DOHH2 (cell line): ENCODE measurements around the gene NELFCD.

Source experiments
- H3F3A ChIP-seq: fragments of 200-600 bp; sonication (generic), shearing (Covaris generic); 2 replicates; pipeline ENCODE4 v1.6.0; 2016; ENCODE audit warnings: antibody characterized with exemption, mild to moderate bottlenecking; ENCODE audit not compliant: control insufficient read depth, insufficient read depth
- H3K27ac ChIP-seq: fragments of 200-600 bp; sonication (generic); 2 replicates; pipeline ENCODE4 v1.5.1; 2014; ENCODE audit warnings: low read depth, mild to moderate bottlenecking, low read length, moderate library complexity
- H3K27me3 ChIP-seq: fragments of 200-600 bp; sonication (generic); 2 replicates; pipeline ENCODE4 v1.6.1; 2014; ENCODE audit warnings: mild to moderate bottlenecking, low read length, mixed read lengths; ENCODE audit not compliant: control insufficient read depth
- H3K36me3 ChIP-seq: fragments of 200-600 bp; sonication (generic); 2 replicates; pipeline ENCODE4 v1.6.1; 2014; ENCODE audit warnings: mild to moderate bottlenecking, low read length, moderate library complexity, mixed read lengths; ENCODE audit not compliant: control insufficient read depth
- H3K4me1 ChIP-seq: fragments of 200-600 bp; sonication (generic); 2 replicates; pipeline ENCODE4 v1.6.1; 2014; ENCODE audit warnings: mild to moderate bottlenecking, low read length, mixed read lengths; ENCODE audit not compliant: control insufficient read depth
- H3K4me2 ChIP-seq: fragments of 200-600 bp; sonication (generic); 2 replicates; pipeline ENCODE4 v1.6.0; 2014; ENCODE audit warnings: mild to moderate bottlenecking, low read length, moderate library complexity
- H3K4me3 ChIP-seq: fragments of 200-600 bp; sonication (generic); 2 replicates; pipeline ENCODE4 v1.5.1; 2014; ENCODE audit warnings: mild to moderate bottlenecking, low read length, mixed read lengths
- H3K79me2 ChIP-seq: fragments of 200-600 bp; sonication (generic); 2 replicates; pipeline ENCODE4 v1.6.1; 2014; ENCODE audit warnings: mild to moderate bottlenecking, low read length, mixed read lengths; ENCODE audit not compliant: control insufficient read depth
- H3K9me2 ChIP-seq: fragments of 200-600 bp; sonication (generic); replicated peaks from 2 replicates; pipeline ENCODE4 v1.6.1; 2014; ENCODE audit warnings: mild to moderate bottlenecking, low read length, mixed read lengths; ENCODE audit not compliant: control insufficient read depth
- H3K9me3 ChIP-seq: fragments of 200-600 bp; sonication (generic); 2 replicates; pipeline ENCODE4 v1.6.1; 2014; ENCODE audit warnings: antibody characterized with exemption, low read length, mixed read lengths; ENCODE audit not compliant: control insufficient read depth, insufficient read depth
- H4K20me1 ChIP-seq: fragments of 200-600 bp; sonication (generic); 2 replicates; pipeline ENCODE4 v1.6.0; 2014; ENCODE audit warnings: low read depth, mild to moderate bottlenecking, antibody characterized with exemption, low read length, moderate library complexity; ENCODE audit not compliant: control insufficient read depth, insufficient read depth
- EZH2phosphoT487 ChIP-seq: fragments of 200-600 bp; sonication (generic); IDR thresholded peaks from 2 replicates; pipeline ENCODE4 v1.6.1; 2017; ENCODE audit warnings: borderline replicate concordance, mild to moderate bottlenecking, antibody characterized with exemption, low read length, moderate library complexity, mixed read lengths
- TF ChIP-seq, protein P1 (sequence below): fragments of 200-600 bp; sonication (generic); IDR thresholded peaks from one replicate; pipeline ENCODE4 v1.5.1; 2014; ENCODE audit warnings: antibody characterized with exemption, mild to moderate bottlenecking, low read depth, low read length; ENCODE audit not compliant: poor library complexity, severe bottlenecking

NELFCD gene

DNA sequence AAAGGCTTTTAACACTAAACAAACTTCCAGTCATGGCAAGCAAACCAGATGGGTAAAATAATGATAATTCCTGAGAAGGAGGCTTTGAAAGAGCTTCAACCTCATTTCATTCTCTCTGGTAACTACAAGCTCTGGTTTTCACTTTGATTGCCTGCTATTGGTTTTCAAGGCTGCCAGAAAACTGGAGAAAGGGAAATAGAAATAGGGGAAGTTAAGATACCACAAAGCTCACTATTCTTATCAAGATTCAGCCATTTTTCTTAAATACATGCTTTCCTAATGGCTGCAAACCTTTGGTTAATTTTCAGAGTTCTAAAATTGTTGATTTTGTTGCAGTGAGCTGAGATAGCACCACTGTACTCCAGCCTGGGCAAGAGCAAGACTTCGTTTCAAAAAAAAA is 42.5 kb upstream of the NELFCD start:
- Histone ChIP-seq H3F3A (no peaks in the 10 kb centered on the region), H3K4me2 (no peak overlapping the region), H3K27ac (no peak overlapping the region), H3K4me3 (no peak overlapping the region), H3K27me3 (peaks cover 25% of the 10 kb centered on the region), H3K4me1 (peaks cover 6% of the 10 kb centered on the region), H3K9me3 (peaks cover 5% of the 10 kb centered on the region; the same call in 1 of the 2 replicates), H4K20me1 (no peaks in the 10 kb centered on the region), H3K79me2 (no peaks in the 10 kb centered on the region), H3K9me2 (no peaks in the 10 kb centered on the region), H3K36me3 (no peaks in the 10 kb centered on the region)
- TF ChIP-seq EZH2phosphoT487 = no peak
- TF ChIP-seq, protein P1, sequence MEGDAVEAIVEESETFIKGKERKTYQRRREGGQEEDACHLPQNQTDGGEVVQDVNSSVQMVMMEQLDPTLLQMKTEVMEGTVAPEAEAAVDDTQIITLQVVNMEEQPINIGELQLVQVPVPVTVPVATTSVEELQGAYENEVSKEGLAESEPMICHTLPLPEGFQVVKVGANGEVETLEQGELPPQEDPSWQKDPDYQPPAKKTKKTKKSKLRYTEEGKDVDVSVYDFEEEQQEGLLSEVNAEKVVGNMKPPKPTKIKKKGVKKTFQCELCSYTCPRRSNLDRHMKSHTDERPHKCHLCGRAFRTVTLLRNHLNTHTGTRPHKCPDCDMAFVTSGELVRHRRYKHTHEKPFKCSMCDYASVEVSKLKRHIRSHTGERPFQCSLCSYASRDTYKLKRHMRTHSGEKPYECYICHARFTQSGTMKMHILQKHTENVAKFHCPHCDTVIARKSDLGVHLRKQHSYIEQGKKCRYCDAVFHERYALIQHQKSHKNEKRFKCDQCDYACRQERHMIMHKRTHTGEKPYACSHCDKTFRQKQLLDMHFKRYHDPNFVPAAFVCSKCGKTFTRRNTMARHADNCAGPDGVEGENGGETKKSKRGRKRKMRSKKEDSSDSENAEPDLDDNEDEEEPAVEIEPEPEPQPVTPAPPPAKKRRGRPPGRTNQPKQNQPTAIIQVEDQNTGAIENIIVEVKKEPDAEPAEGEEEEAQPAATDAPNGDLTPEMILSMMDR = no peak

- H3K9me2 ChIP-seq = no peaks in the 10 kb centered on the region
- peaks cover 10% of the 10 kb centered on the region for H3K4me1 ChIP-seq
- H3K4me3 ChIP-seq = no peak overlapping the region
- no peaks in the 10 kb centered on the region for H3K36me3 ChIP-seq
- no peaks in the 10 kb centered on the region for H4K20me1 ChIP-seq
- no peak for TF ChIP-seq EZH2phosphoT487
- TF ChIP-seq, protein P1 = no peak
- H3K4me2 ChIP-seq = no peak overlapping the region
- peaks cover 19% of the 10 kb centered on the region for H3K27me3 ChIP-seq
- H3K79me2 ChIP-seq = no peaks in the 10 kb centered on the region
- H3F3A ChIP-seq = no peaks in the 10 kb centered on the region
- peaks cover under 1% of the 10 kb centered on the region; the same call in 1 of the 2 replicates for H3K9me3 ChIP-seq
- no peak overlapping the region for H3K27ac ChIP-seq
Observed at GRCh38 chr20:58941471-58941870, 39.6 kb upstream of the NELFCD start.

GRCh38 chr20:58942549-58942948 is 38.5 kb upstream of the NELFCD start:
- no peaks in the 10 kb centered on the region for H3F3A ChIP-seq
- H3K79me2 ChIP-seq = no peaks in the 10 kb centered on the region
- peaks cover 10% of the 10 kb centered on the region for H3K4me1 ChIP-seq
- H3K27ac ChIP-seq = no peak overlapping the region
- H3K9me2 ChIP-seq = no peaks in the 10 kb centered on the region
- H3K36me3 ChIP-seq = no peaks in the 10 kb centered on the region
- H3K4me2 ChIP-seq = no peak overlapping the region
- TF ChIP-seq, protein P1 = no peak
- TF ChIP-seq EZH2phosphoT487 = no peak
- no peaks in the 10 kb centered on the region for H3K9me3 ChIP-seq
- H4K20me1 ChIP-seq = no peaks in the 10 kb centered on the region
- H3K4me3 ChIP-seq = no peak overlapping the region
- peaks cover 17% of the 10 kb centered on the region for H3K27me3 ChIP-seq

GRCh38 chr20:58944610-58945009 is 36.4 kb upstream of the NELFCD start:
- H3K4me2 ChIP-seq = no peak overlapping the region
- TF ChIP-seq, protein P1 = no peak
- TF ChIP-seq EZH2phosphoT487 = no peak
- H3K36me3 ChIP-seq = no peaks in the 10 kb centered on the region
- peaks cover 3% of the 10 kb centered on the region; the same call in 1 of the 2 replicates for H3K27me3 ChIP-seq
- no peaks in the 10 kb centered on the region for H3K79me2 ChIP-seq
- H3K4me1 ChIP-seq = peaks cover 4% of the 10 kb centered on the region; the same call in 1 of the 2 replicates
- H3K9me3 ChIP-seq = no peaks in the 10 kb centered on the region
- no peak overlapping the region for H3K27ac ChIP-seq
- no peaks in the 10 kb centered on the region for H3K9me2 ChIP-seq
- no peaks in the 10 kb centered on the region for H4K20me1 ChIP-seq
- H3F3A ChIP-seq = no peaks in the 10 kb centered on the region
- no peak overlapping the region for H3K4me3 ChIP-seq
